Measurements from ENCODE around the gene CD248. TPM values are rescaled to one million over a fixed set of nuclear protein-coding genes. Genes with fewer than 3 reads are reported as not detected.

CD248 gene
- total RNA-seq, 1 donor from 2014 or later = 12.3 TPM

DNA sequence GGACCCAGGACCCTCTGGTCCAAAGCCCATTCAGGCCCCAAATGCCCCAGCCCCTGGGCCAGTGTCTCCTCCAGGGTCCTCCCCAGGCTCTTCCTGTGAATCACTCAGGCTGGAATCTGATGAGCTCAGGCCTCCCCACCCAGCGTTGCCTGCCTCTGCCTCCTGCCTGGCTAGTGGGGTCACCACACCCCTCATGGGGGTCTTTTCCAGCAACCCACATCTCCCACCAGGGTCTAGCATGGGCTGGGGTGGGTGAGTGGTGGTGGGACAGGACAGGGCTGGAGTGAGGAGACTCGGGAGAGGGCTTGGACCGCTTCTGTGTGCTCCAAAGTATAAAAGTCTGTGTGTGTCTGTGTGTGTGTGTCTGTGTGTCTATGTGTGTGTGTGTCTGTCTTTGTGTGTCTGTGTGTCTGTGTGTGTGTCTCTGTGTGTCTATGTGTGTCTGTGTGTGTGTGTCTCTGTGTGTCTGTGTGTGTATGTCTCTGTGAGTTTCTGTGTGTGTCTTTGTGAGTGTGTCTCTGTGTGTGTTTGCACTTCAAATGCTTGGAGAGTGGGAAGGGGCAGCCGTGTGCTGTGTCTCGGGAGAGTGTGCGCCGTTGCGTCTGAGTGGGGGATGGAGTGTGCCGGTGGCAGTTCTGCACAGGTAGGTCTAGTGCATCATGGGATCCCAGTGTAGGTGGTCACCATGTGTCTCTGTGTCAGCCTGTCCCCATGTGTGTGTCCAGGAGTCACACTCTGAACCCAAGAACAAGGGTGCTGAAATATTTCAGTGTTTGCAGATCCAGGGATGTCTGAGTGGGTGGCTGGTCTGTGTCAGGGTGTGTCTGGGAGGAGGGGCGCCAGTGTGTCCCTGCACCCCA lies 10.6 kb upstream of the CD248 start:
- no peak for DNase-seq

DNA sequence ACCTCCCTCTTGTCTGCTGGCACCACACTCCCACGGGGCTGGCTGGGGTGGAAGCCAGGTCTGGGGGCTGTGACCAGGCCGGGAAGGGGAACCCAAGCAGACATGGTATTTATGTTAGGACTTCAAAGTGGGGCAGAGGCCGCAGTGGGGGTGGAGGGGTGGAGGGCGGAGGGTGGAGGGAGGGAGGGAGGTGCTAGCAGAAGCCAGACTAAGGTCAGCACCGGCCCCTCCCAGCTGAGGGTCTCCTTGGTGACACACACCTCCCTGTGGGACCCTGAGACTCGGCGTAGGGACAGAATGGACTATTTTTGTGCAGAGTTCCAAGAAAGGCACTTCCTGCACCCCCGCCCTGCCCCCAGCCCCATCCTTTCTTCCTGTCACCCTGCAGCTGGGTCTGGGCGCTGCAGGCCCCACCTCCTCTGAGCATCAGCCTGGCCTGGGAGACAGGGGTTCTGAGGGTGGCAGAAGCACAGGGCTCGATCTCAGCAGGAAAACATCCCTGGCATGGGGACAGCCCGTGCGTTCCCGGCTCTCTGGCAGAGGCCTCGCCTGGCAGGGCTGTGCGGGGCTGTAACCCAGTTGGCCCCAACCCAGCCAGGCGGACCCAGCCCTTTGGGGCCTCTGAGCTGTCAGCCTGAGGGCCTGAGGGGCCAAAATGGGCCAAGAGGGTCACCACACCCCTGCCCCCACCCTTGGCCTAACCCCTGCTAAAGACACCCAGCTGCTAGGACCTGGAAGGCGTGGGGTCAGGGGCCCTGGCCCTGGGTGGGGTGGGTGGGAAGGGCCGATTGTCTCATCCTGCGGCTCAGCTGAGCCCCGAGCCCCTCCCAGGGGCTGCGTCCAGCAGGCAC lies 9.6 kb upstream of the CD248 start:
- intact Hi-C loops (cut with micrococcal nuclease) = no loop called here
- peak overlapping the region; percentile 3 for H3K4me3 ChIP-seq
- H3K4me1 ChIP-seq = peaks cover 51% of the 10 kb centered on the region
- peak; percentile 80 for DNase-seq
- TF ChIP-seq, protein P1, sequence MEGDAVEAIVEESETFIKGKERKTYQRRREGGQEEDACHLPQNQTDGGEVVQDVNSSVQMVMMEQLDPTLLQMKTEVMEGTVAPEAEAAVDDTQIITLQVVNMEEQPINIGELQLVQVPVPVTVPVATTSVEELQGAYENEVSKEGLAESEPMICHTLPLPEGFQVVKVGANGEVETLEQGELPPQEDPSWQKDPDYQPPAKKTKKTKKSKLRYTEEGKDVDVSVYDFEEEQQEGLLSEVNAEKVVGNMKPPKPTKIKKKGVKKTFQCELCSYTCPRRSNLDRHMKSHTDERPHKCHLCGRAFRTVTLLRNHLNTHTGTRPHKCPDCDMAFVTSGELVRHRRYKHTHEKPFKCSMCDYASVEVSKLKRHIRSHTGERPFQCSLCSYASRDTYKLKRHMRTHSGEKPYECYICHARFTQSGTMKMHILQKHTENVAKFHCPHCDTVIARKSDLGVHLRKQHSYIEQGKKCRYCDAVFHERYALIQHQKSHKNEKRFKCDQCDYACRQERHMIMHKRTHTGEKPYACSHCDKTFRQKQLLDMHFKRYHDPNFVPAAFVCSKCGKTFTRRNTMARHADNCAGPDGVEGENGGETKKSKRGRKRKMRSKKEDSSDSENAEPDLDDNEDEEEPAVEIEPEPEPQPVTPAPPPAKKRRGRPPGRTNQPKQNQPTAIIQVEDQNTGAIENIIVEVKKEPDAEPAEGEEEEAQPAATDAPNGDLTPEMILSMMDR (IDR thresholded peaks at IDR 0.05; ENCODE audit: borderline replicate concordance) = no peak
- H3K36me3 ChIP-seq = no peaks in the 10 kb centered on the region
- H3K27ac ChIP-seq (replicated peaks) = peak overlapping the region; percentile 87
- no peaks in the 10 kb centered on the region for H3K27me3 ChIP-seq (ENCODE audit: low read depth)
- no peaks in the 10 kb centered on the region for H3K9me3 ChIP-seq (replicated peaks)

More for the DNA sequence above, 10.6 kb upstream of the CD248 start:
- H3K9me3 ChIP-seq (replicated peaks) = no peaks in the 10 kb centered on the region
- peaks cover 42% of the 10 kb centered on the region for H3K4me1 ChIP-seq
- intact Hi-C loops (cut with micrococcal nuclease) = no loop called here
- no peaks in the 10 kb centered on the region for H3K27me3 ChIP-seq (ENCODE audit: low read depth)
- H3K27ac ChIP-seq (replicated peaks) = peak overlapping the region; percentile 87
- peak overlapping the region; percentile 3 for H3K4me3 ChIP-seq
- TF ChIP-seq, protein P1 (IDR thresholded peaks at IDR 0.05; ENCODE audit: borderline replicate concordance) = no peak
- H3K36me3 ChIP-seq = peaks cover 2% of the 10 kb centered on the region

DNA sequence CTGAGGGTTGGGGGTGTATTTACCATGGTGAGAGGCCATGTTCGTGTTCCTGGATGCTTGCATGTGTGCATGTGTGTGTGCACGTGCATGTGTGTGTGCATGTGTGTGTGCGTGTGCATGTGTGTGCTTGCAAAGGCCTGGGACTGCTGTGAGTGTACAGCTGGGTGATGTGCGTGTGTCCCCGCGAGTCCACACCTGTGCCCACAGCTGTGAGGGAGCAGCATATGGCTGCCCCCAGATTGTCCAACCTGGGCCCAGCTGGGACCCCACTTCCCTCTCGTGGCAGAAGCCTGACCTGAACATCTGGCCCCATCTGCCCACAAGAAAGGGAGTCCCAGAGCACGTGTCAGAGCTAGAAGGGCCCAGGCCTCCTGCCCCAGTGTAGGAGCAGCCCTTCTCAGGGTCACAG lies 8.4 kb upstream of the CD248 start:
- H3K27ac ChIP-seq (replicated peaks) = peak overlapping the region; percentile 87

DNA sequence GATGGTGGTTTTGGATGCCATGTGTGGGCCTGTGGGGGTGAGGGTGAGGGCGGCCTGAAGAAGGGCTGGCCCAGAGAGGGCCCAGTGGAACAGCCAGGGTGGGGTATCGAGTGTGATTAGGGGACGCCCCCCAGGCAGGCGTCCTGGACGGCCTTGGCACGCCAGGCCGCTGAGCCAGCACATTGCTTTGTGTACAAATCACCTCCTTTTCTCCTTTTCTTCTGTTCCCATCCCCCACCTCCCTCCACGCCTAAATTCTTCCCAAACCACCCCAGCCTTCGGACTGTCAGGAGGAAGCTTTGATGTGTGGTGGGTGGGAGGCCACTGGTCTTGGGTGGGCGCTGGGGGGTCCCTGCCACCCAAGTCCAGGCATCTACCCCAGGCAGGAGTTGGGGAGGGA lies 7.8 kb upstream of the CD248 start:
- Histone ChIP-seq H3K27ac (replicated peaks) (no peak overlapping the region), H3K4me1 (peaks cover 52% of the 10 kb centered on the region), H3K36me3 (no peaks in the 10 kb centered on the region), H3K27me3 (ENCODE audit: low read depth) (no peaks in the 10 kb centered on the region), H3K9me3 (replicated peaks) (no peaks in the 10 kb centered on the region), H3K4me3 (no peak overlapping the region)
- TF ChIP-seq, protein P1 (IDR thresholded peaks at IDR 0.05; ENCODE audit: borderline replicate concordance) = no peak
- DNase-seq = no peak
- intact Hi-C loops (cut with micrococcal nuclease) = no loop called here

More for the DNA sequence above, 8.4 kb upstream of the CD248 start:
- Histone ChIP-seq H3K27me3 (ENCODE audit: low read depth) (no peaks in the 10 kb centered on the region), H3K4me3 (no peak overlapping the region), H3K4me1 (peaks cover 52% of the 10 kb centered on the region), H3K36me3 (no peaks in the 10 kb centered on the region), H3K9me3 (replicated peaks) (no peaks in the 10 kb centered on the region)
- TF ChIP-seq, protein P1 (IDR thresholded peaks at IDR 0.05; ENCODE audit: borderline replicate concordance) = no peak
- intact Hi-C loops (cut with micrococcal nuclease) = no loop called here
- no peak for DNase-seq

DNA sequence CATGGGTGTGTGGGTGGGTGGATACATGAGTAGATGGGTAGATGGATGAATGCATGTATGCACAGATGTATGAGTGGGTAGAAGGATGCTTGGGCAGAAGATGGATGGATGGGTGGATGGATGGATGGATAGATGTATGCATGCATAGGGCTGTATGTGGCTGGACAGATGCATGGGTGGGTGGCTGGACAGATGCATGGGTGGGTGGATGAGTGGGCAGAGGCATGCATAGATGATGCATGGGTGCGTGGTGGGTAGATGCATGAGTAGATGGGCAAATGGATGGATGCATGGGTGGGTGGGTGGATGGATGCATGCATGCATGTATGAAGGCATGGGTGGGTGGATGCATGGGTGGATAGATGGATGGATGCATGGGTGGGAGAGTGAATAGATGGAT lies 6.8 kb upstream of the CD248 start:
- H3K36me3 ChIP-seq = no peaks in the 10 kb centered on the region
- intact Hi-C loops (cut with micrococcal nuclease) = no loop called here
- H3K4me1 ChIP-seq = peaks cover 51% of the 10 kb centered on the region

More for the DNA sequence above, 6.8 kb upstream of the CD248 start:
- Histone ChIP-seq H3K27me3 (ENCODE audit: low read depth) (no peaks in the 10 kb centered on the region), H3K9me3 (replicated peaks) (no peaks in the 10 kb centered on the region), H3K27ac (replicated peaks) (no peak overlapping the region), H3K4me3 (no peak overlapping the region)
- no peak for DNase-seq
- TF ChIP-seq, protein P1 (IDR thresholded peaks at IDR 0.05; ENCODE audit: borderline replicate concordance) = no peak
